Caco-2 (cell line): ENCODE results near the gene EIF3K. TPM values are rescaled to one million over a fixed set of nuclear protein-coding genes. Genes with fewer than 3 reads are reported as not detected.

Source experiments
- BruUV-seq: library from RNA; stranded (reverse); fragments of 400-500 nt; replicated peaks from 2 replicates; lab custom pipeline; 2021; lab: Mats Ljungman, UMichigan
- CTCF ChIA-PET: fragments of 300-600 bp; sonication (Branson Sonifier 250); formaldehyde crosslinking; loops from one replicate; lab custom pipeline; 2022; ENCODE audit warnings: antibody characterized with exemption; lab: Charles Lee
- POLR2A ChIA-PET: fragments of 300-600 bp; sonication (Branson Sonifier 250); formaldehyde crosslinking; loops from one replicate; lab custom pipeline; 2022; ENCODE audit warnings: antibody characterized with exemption; lab: Charles Lee
- DNase-seq, 2 experiments: peaks; one replicate each; pipeline versions ENCODE4 v3.0.0 to v3.0.0-alpha.2; 2020 to 2022
- H3K27me3 ChIP-seq: replicated peaks from 2 replicates; pipeline ENCODE4 v1.6.0; 2011; ENCODE audit warnings: low read length; ENCODE audit not compliant: control insufficient read depth, insufficient read depth
- H3K36me3 ChIP-seq: 2 replicates; pipeline ENCODE4 v1.5.1; 2011; ENCODE audit warnings: low read length; ENCODE audit not compliant: control insufficient read depth, insufficient read depth
- H3K4me1 ChIP-seq: fragments of 250-450 bp; sonication (Bioruptor Pico); 2 replicates; pipeline ENCODE4 v1.5.1; 2020; ENCODE audit warnings: mild to moderate bottlenecking
- H3K4me3 ChIP-seq: 2 replicates; pipeline ENCODE4 v1.5.1; 2011; ENCODE audit warnings: low read depth, mild to moderate bottlenecking, control low read depth, low read length
- H3K9me3 ChIP-seq: fragments of 250-450 bp; sonication (Bioruptor Pico); 2 replicates; pipeline ENCODE4 v1.5.1; 2020; ENCODE audit warnings: mild to moderate bottlenecking, moderate library complexity
- H3K27ac Mint-ChIP-seq: one replicate; pipeline ENCODE4 v1.8.0; 2022; ENCODE audit warnings: mixed read lengths; ENCODE audit not compliant: unreplicated experiment
- H3K27me3 Mint-ChIP-seq: one replicate; pipeline ENCODE4 v1.8.0; 2022; ENCODE audit warnings: mixed read lengths; ENCODE audit not compliant: insufficient read depth, unreplicated experiment
- H3K36me3 Mint-ChIP-seq: one replicate; pipeline ENCODE4 v1.8.0; 2022; ENCODE audit warnings: mild to moderate bottlenecking, mixed read lengths; ENCODE audit not compliant: insufficient read depth, unreplicated experiment
- H3K4me1 Mint-ChIP-seq: one replicate; pipeline ENCODE4 v1.8.0; 2022; ENCODE audit warnings: low read depth, mixed read lengths; ENCODE audit not compliant: unreplicated experiment
- H3K4me3 Mint-ChIP-seq: one replicate; pipeline ENCODE4 v1.8.0; 2022; ENCODE audit warnings: mild to moderate bottlenecking, moderate library complexity, mixed read lengths; ENCODE audit not compliant: unreplicated experiment
- H3K9me3 Mint-ChIP-seq: one replicate; pipeline ENCODE4 v1.8.0; 2022; ENCODE audit warnings: mixed read lengths; ENCODE audit not compliant: unreplicated experiment
- intact Hi-C: fragments of 100-400 bp; cut with micrococcal nuclease; formaldehyde crosslinking; loops from one replicate; pipeline ENCODE4 v1.10.0; 2022; ENCODE audit not compliant: unreplicated experiment
- total RNA-seq: library from RNA; stranded (reverse); gene quantifications from 2 replicates; pipeline ENCODE4 v1.2.3, GENCODE V29; 2022
- TF ChIP-seq, protein P1 (sequence below), 2 experiments: fragments of 200-600 bp in 1 of 2; IDR thresholded peaks; 1 replicate in 1 of 2; 2 replicates in 1 of 2; pipeline versions ENCODE4 v1.5.1 to v1.8.0; 2011 to 2022; ENCODE audit warnings: antibody characterized with exemption in 1 of 2, control low read depth in 1 of 2, inconsistent platforms in 1 of 2, low read depth in 1 of 2, low read length in 1 of 2, mild to moderate bottlenecking in 1 of 2, moderate library complexity in 1 of 2; ENCODE audit not compliant: insufficient read depth in 1 of 2, severe bottlenecking in 1 of 2, unreplicated experiment in 1 of 2

Gene EIF3K
- total RNA-seq, 1 experiment from 2014 or later: 354 TPM

DNA sequence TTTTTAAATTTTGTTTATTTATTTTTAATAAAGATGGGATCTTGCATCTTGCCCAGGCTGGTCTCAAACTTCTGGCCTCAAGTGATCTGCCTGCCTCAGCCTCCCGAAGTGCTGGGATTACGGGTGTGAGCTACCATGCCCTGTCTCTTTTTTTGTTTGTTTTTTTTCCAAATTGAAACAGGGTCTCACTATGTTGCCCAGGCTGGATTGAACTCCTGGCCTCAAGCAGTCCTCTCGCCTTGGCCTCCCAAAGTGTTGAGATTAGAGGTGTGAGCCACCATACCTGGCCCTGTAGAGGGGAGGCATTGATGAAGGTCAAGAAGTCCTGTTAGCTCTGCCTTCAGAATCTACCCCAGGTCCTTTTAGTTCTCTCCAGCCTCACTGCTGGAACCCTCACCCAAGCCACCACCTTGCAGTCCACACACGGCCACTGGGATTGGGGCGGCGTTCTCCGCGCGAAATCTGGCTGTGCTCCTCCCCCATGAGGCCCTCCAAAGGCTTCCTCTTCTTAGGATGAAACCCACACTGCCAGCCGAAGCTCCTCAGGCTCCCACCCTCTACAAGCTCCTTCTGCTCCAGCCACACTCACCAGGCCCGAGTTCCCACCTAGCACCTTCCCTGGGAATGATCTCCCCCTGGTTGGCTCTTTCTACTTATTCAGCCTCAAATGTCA lies 63.3 kb downstream of the EIF3K start:
- no peaks in the 10 kb centered on the region for H3K9me3 ChIP-seq
- peaks cover 58% of the 10 kb centered on the region for H3K4me1 ChIP-seq
- no peaks in the 10 kb centered on the region for H3K27me3 ChIP-seq
- BruUV-seq: no TSS peak
- no peaks in the 10 kb centered on the region for H3K27me3 Mint-ChIP-seq
- peaks cover 10% of the 10 kb centered on the region for H3K9me3 Mint-ChIP-seq
- peaks cover 83% of the 10 kb centered on the region for H3K4me1 Mint-ChIP-seq
- H3K4me3 Mint-ChIP-seq: peak overlapping the region; percentile 57
- POLR2A ChIA-PET: interaction anchor here (2.3 to 2.5 kb wide), 2 partner anchors 12 to 23 kb away, joined by 19 to 33 read pairs; no protein-coding TSS in a partner anchor
- peak overlapping the region; percentile 95 for H3K27ac Mint-ChIP-seq
- CTCF ChIA-PET: interaction anchor here (1.1 to 1.9 kb wide), 3 partner anchors 9 to 46 kb away, joined by 3 to 5 read pairs (median 4); no protein-coding TSS in a partner anchor
- intact Hi-C loops: no loop called here
- DNase-seq: no peak
- H3K4me3 ChIP-seq: no peak overlapping the region
- TF ChIP-seq, protein P1, sequence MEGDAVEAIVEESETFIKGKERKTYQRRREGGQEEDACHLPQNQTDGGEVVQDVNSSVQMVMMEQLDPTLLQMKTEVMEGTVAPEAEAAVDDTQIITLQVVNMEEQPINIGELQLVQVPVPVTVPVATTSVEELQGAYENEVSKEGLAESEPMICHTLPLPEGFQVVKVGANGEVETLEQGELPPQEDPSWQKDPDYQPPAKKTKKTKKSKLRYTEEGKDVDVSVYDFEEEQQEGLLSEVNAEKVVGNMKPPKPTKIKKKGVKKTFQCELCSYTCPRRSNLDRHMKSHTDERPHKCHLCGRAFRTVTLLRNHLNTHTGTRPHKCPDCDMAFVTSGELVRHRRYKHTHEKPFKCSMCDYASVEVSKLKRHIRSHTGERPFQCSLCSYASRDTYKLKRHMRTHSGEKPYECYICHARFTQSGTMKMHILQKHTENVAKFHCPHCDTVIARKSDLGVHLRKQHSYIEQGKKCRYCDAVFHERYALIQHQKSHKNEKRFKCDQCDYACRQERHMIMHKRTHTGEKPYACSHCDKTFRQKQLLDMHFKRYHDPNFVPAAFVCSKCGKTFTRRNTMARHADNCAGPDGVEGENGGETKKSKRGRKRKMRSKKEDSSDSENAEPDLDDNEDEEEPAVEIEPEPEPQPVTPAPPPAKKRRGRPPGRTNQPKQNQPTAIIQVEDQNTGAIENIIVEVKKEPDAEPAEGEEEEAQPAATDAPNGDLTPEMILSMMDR (IDR thresholded peaks at IDR 0.05; ENCODE audit: insufficient read depth in 1 of 2, low read depth in 1 of 2, low read length in 1 of 2, severe bottlenecking in 1 of 2, unreplicated experiment in 1 of 2): no peak
- H3K36me3 ChIP-seq: 0 out of 2 replicates have a peak, but pooled peaks cover 5% of the 10 kb centered on the region
- H3K36me3 Mint-ChIP-seq: peaks cover 97% of the 10 kb centered on the region

DNA sequence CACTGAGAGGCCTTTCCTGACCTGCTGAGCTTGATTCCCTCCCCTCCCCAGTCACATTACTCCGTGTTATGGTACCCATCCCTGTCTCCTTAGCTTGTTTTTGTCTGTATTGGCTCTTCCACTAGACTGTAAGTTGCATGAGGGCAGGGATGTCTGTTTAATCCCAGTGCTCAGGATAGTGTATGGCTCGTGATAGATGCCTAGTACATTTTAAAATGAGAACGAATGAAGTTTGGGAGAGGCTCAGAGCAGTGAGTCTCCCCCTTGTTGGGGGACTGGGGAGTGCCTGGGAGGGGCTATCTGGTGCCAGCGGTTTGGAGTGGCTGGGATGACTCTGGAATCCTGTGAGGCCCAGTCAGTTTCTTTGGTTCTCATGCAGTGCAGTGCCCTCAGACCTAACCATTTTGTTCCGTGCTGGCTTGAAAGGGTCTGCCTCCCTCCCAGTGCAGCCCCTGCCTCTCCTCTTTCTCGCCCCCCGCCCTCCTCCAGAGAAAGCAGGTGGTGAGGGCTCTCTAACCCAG lies 63.9 kb downstream of the EIF3K start:
- TF ChIP-seq, protein P1 (IDR thresholded peaks at IDR 0.05; ENCODE audit: insufficient read depth in 1 of 2, low read depth in 1 of 2, low read length in 1 of 2, severe bottlenecking in 1 of 2, unreplicated experiment in 1 of 2): no peak
- CTCF ChIA-PET: interaction anchor here (0.5 to 1.9 kb wide), 9 partner anchors 8 to 343 kb away, joined by 3 to 12 read pairs (median 4); partner anchors contain the start of gene FAM98C
- Histone ChIP-seq H3K36me3 (0 out of 2 replicates have a peak, but pooled peaks cover 5% of the 10 kb centered on the region), H3K4me1 (peaks cover 64% of the 10 kb centered on the region), H3K4me3 (no peak overlapping the region), H3K9me3 (no peaks in the 10 kb centered on the region), H3K27me3 (no peaks in the 10 kb centered on the region)
- H3K27ac Mint-ChIP-seq: peak overlapping the region; percentile 95
- peaks cover 97% of the 10 kb centered on the region for H3K36me3 Mint-ChIP-seq
- BruUV-seq: TSS peak; percentile 75
- peaks cover 86% of the 10 kb centered on the region for H3K4me1 Mint-ChIP-seq
- DNase-seq: no peak
- POLR2A ChIA-PET: interaction anchor here (0.8 to 2.5 kb wide), 11 partner anchors 12 to 280 kb away, joined by 3 to 33 read pairs (median 6); partner anchors contain the start of genes ACTN4, FAM98C, MRPS12 and SARS2
- H3K27me3 Mint-ChIP-seq: no peaks in the 10 kb centered on the region
- intact Hi-C loops: loop anchor here (1.0 kb wide), 5 partner anchors 12 to 36 kb away; partner anchors contain the start of gene ACTN4
- peak overlapping the region; percentile 57 for H3K4me3 Mint-ChIP-seq
- peaks cover 10% of the 10 kb centered on the region for H3K9me3 Mint-ChIP-seq

DNA sequence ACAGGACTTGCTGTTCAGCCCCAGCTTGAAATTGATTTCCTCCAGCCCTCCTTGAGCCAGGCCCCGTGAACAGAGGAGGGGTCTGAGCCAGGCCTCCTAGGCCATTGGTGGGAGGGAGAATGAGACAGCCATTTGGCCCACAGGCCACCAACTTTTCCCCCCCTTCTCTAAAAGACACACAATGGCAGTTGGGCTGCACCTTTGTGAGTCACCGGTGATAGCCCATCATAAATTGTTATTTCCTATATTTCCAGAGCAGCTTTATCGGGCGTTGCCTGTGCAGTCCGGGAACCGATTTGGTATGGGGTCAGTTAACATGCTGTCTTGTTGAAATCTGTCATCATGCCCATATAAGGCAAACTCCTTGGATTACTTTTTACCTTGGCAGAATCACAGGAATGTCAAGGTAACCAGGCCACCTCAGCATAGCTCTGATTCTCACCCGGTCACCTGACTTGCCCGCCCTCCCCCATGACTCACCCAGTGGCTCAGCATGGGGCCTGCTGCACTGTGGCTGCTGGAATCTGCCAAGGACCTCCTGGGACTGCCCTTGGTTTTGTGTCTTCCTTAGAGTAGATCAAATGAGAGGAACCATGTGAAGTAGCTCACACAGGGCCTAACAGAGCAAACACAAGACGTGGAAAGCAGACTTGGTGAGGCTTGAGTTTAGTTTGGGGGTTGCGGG lies 64.5 kb downstream of the EIF3K start:
- Mint-ChIP-seq H3K27ac (peak overlapping the region; percentile 95), H3K9me3 (peaks cover 10% of the 10 kb centered on the region), H3K4me1 (peaks cover 81% of the 10 kb centered on the region), H3K36me3 (peaks cover 94% of the 10 kb centered on the region), H3K27me3 (no peaks in the 10 kb centered on the region), H3K4me3 (peak overlapping the region; percentile 57)
- no peaks in the 10 kb centered on the region for H3K27me3 ChIP-seq
- intact Hi-C loops: loop anchor here (1.0 kb wide), 5 partner anchors 12 to 36 kb away; partner anchors contain the start of gene ACTN4
- BruUV-seq: no TSS peak
- peaks cover 70% of the 10 kb centered on the region for H3K4me1 ChIP-seq
- CTCF ChIA-PET: interaction anchor here (0.5 to 1.9 kb wide), 8 partner anchors 8 to 344 kb away, joined by 3 to 12 read pairs (median 4); partner anchors contain the start of gene FAM98C
- H3K4me3 ChIP-seq: no peak overlapping the region
- 0 out of 2 replicates have a peak, but pooled peaks cover 5% of the 10 kb centered on the region for H3K36me3 ChIP-seq
- POLR2A ChIA-PET: interaction anchor here (0.8 to 2.5 kb wide), 11 partner anchors 13 to 280 kb away, joined by 3 to 33 read pairs (median 6); partner anchors contain the start of genes ACTN4, FAM98C, MRPS12 and SARS2
- peak; percentile 96 to 98 for DNase-seq
- H3K9me3 ChIP-seq: no peaks in the 10 kb centered on the region
- TF ChIP-seq, protein P1 (IDR thresholded peaks at IDR 0.05; ENCODE audit: insufficient read depth in 1 of 2, low read depth in 1 of 2, low read length in 1 of 2, severe bottlenecking in 1 of 2, unreplicated experiment in 1 of 2): no peak
